SK-N-SH (cell line): ENCODE data around the gene SPRED3. TPM values are rescaled to one million over a fixed set of nuclear protein-coding genes. Genes with fewer than 3 reads are reported as not detected.
A peak's percentile ranks its signal among the peaks of the same experiment; 100 is the strongest.

Experiments used
- CHD2 ChIP-seq: fragments of 150-350 bp; IDR thresholded peaks from 2 replicates; pipeline ENCODE4 v1.6.1; 2018; ENCODE audit warnings: low read length; ENCODE audit not compliant: partially characterized antibody
- CTCF ChIP-seq: fragments of 200-600 bp; sonication (generic); IDR thresholded peaks from 2 replicates; pipeline ENCODE4 v1.6.1; 2017; ENCODE audit warnings: antibody characterized with exemption, mild to moderate bottlenecking, moderate library complexity
- ELF1 ChIP-seq: IDR thresholded peaks from 2 replicates; pipeline ENCODE4 v1.4.0; 2012
- EZH2phosphoT487 ChIP-seq: fragments of 200-600 bp; sonication (generic); IDR thresholded peaks from 2 replicates; pipeline ENCODE4 v1.6.1; 2017; ENCODE audit warnings: low read depth, mixed run types, mild to moderate bottlenecking, antibody characterized with exemption, moderate library complexity, borderline replicate concordance
- FOXM1 ChIP-seq: IDR thresholded peaks from 2 replicates; pipeline ENCODE4 v1.4.0; 2012; ENCODE audit warnings: low read depth, mild to moderate bottlenecking
- GATA2 ChIP-seq: sonication (generic); formaldehyde crosslinking; IDR thresholded peaks from 2 replicates; pipeline ENCODE4 v1.5.0; 2020; ENCODE audit warnings: mild to moderate bottlenecking, missing genetic modification reagents
- IRF3 ChIP-seq: fragments of 150-350 bp; IDR thresholded peaks from 2 replicates; pipeline ENCODE4 v1.6.1; 2016; ENCODE audit warnings: mild to moderate bottlenecking, low read depth, low read length
- JUND ChIP-seq: IDR thresholded peaks from 2 replicates; pipeline ENCODE4 v1.4.0; 2012
- MAX ChIP-seq: IDR thresholded peaks from 2 replicates; pipeline ENCODE4 v1.4.0; 2012; ENCODE audit warnings: low read depth
- NFIC ChIP-seq: IDR thresholded peaks from 2 replicates; pipeline ENCODE4 v1.4.0; 2012; ENCODE audit warnings: borderline replicate concordance
- PBX3 ChIP-seq: IDR thresholded peaks from 2 replicates; pipeline ENCODE4; 2012
- POLR2AphosphoS5 ChIP-seq: IDR thresholded peaks from 2 replicates; pipeline ENCODE4 v1.6.1; 2012; ENCODE audit warnings: low read depth, low read length
- RAD21 ChIP-seq: IDR thresholded peaks from 2 replicates; pipeline ENCODE4 v1.6.1; 2012; ENCODE audit warnings: mild to moderate bottlenecking, low read length
- RCOR1 ChIP-seq: fragments of 150-350 bp; IDR thresholded peaks from 2 replicates; pipeline ENCODE4 v1.6.1; 2017; ENCODE audit warnings: antibody characterized with exemption, low read length
- REST ChIP-seq: IDR thresholded peaks from 2 replicates; pipeline ENCODE4 v1.6.1; 2012; ENCODE audit warnings: mild to moderate bottlenecking, low read depth, low read length, moderate library complexity
- RXRA ChIP-seq: IDR thresholded peaks from 2 replicates; pipeline ENCODE4 v1.4.0; 2012; ENCODE audit warnings: low read depth, mild to moderate bottlenecking, borderline replicate concordance
- TEAD4 ChIP-seq: IDR thresholded peaks from 2 replicates; pipeline ENCODE4 v1.4.0; 2012; ENCODE audit warnings: mild to moderate bottlenecking, borderline replicate concordance; ENCODE audit not compliant: insufficient read depth
- USF2 ChIP-seq: fragments of 150-350 bp; IDR thresholded peaks from 2 replicates; pipeline ENCODE4 v1.6.1; 2017; ENCODE audit warnings: antibody characterized with exemption, low read length, low read depth, borderline replicate concordance
- YY1 ChIP-seq: IDR thresholded peaks from 2 replicates; pipeline ENCODE4 v1.4.0; 2012; ENCODE audit warnings: low read depth, mild to moderate bottlenecking
- polyA plus RNA-seq, 3 experiments: library from polyadenylated mRNA; depleted of rRNA; stranded (reverse); fragments of >200 nt; gene quantifications; 2 replicates each; pipeline ENCODE4 v1.2.3, GENCODE V29; 2012

The SPRED3 gene
- polyA plus RNA-seq, 1 of the 3 experiments (the other 2 are of a cell fraction) = 11.1 TPM

- TF ChIP-seq PBX3 = peak; percentile 20; the same call in 1 of the 2 replicates
- no peak for TF ChIP-seq JUND
- TF ChIP-seq ELF1 = no peak
- no peak for TF ChIP-seq CHD2
- TF ChIP-seq IRF3 = no peak
- no peak for TF ChIP-seq FOXM1
- peak; percentile 85; the same call in 1 of the 2 replicates for TF ChIP-seq POLR2AphosphoS5
- no peak for TF ChIP-seq EZH2phosphoT487
- TF ChIP-seq TEAD4 = no peak
- TF ChIP-seq USF2 = no peak; the same call in 1 of the 2 replicates
- TF ChIP-seq MAX = no peak
- no peak for TF ChIP-seq GATA2 (CRISPR knock-in tag)
- no peak for TF ChIP-seq NFIC
- TF ChIP-seq REST = no peak
- no peak for TF ChIP-seq RAD21
- TF ChIP-seq YY1 = 0 out of 2 replicates have a peak, but pooled peaks have one; percentile 24
- no peak for TF ChIP-seq RCOR1
- TF ChIP-seq CTCF = no peak
- TF ChIP-seq RXRA = no peak
- TF ChIP-seq, all 33 proteins: peak for 7
These were observed 816 bp downstream of the SPRED3 start (continued) for GRCh38 chr19:38389101-38389925.
